ENCODE data around the gene GALNT11.
"Not testable (repeated sequence)": the region's sequence is repeated elsewhere in the genome, so short reads cannot be mapped to it uniquely, and the experiment has no call there.

Gene GALNT11

GRCh38 chr7:152035817-152036216 lies 10.3 kb downstream of the GALNT11 start:
- no peaks in the 10 kb centered on the region for H3K4me1 ChIP-seq (ENCODE audit: low read length)
- H4K20me1 ChIP-seq (ENCODE audit: insufficient read depth, low read length) = no peaks in the 10 kb centered on the region
- no peaks in the 10 kb centered on the region for H3F3A ChIP-seq (ENCODE audit: insufficient read depth, low read length)
- H3K27ac ChIP-seq (ENCODE audit: low read length) = no peak overlapping the region
- no peak for TF ChIP-seq EZH2phosphoT487 (IDR thresholded peaks at IDR 0.05; ENCODE audit: low read length)
- no peak for DNase-seq
- H3K9me2 ChIP-seq (replicated peaks; ENCODE audit: insufficient read depth, low read length) = no peaks in the 10 kb centered on the region
- H3K79me2 ChIP-seq (ENCODE audit: low read length) = no peaks in the 10 kb centered on the region
- no peak overlapping the region for H3K9ac ChIP-seq (ENCODE audit: low read length)
- H2AFZ ChIP-seq (ENCODE audit: low read length) = no peak overlapping the region
- H3K4me3 ChIP-seq (ENCODE audit: low read length) = no peak overlapping the region
- no peaks in the 10 kb centered on the region for H3K27me3 ChIP-seq (replicated peaks; ENCODE audit: insufficient read depth, low read length)
- H3K36me3 ChIP-seq (replicated peaks; ENCODE audit: insufficient read depth, low read length) = no peaks in the 10 kb centered on the region
- no peaks in the 10 kb centered on the region for H3K9me3 ChIP-seq (replicated peaks; ENCODE audit: insufficient read depth, low read length)
- H3K4me2 ChIP-seq (ENCODE audit: low read depth, low read length) = no peak overlapping the region

GRCh38 chr7:152038410-152038809 lies 12.9 kb downstream of the GALNT11 start:
- DNase-seq; H3F3A ChIP-seq (ENCODE audit: insufficient read depth, low read length); H2AFZ ChIP-seq (ENCODE audit: low read length); H3K4me1 ChIP-seq (ENCODE audit: low read length); H3K9me2 ChIP-seq (replicated peaks; ENCODE audit: insufficient read depth, low read length); H3K27ac ChIP-seq (ENCODE audit: low read length); H3K79me2 ChIP-seq (ENCODE audit: low read length); H3K9me3 ChIP-seq (replicated peaks; ENCODE audit: insufficient read depth, low read length); H3K36me3 ChIP-seq (replicated peaks; ENCODE audit: insufficient read depth, low read length); H4K20me1 ChIP-seq (ENCODE audit: insufficient read depth, low read length); H3K27me3 ChIP-seq (replicated peaks; ENCODE audit: insufficient read depth, low read length); H3K9ac ChIP-seq (ENCODE audit: low read length); H3K4me2 ChIP-seq (ENCODE audit: low read depth, low read length); H3K4me3 ChIP-seq (ENCODE audit: low read length): not testable (repeated sequence)

GRCh38 chr7:152043086-152043485 lies 17.6 kb downstream of the GALNT11 start:
- not testable (repeated sequence) for H3K9me2 ChIP-seq (replicated peaks; ENCODE audit: insufficient read depth, low read length); H3K9ac ChIP-seq (ENCODE audit: low read length); H2AFZ ChIP-seq (ENCODE audit: low read length); H3K36me3 ChIP-seq (replicated peaks; ENCODE audit: insufficient read depth, low read length); H3F3A ChIP-seq (ENCODE audit: insufficient read depth, low read length); H3K4me1 ChIP-seq (ENCODE audit: low read length); H3K27ac ChIP-seq (ENCODE audit: low read length); H3K9me3 ChIP-seq (replicated peaks; ENCODE audit: insufficient read depth, low read length); H3K27me3 ChIP-seq (replicated peaks; ENCODE audit: insufficient read depth, low read length); DNase-seq; H3K4me3 ChIP-seq (ENCODE audit: low read length); H3K4me2 ChIP-seq (ENCODE audit: low read depth, low read length); H4K20me1 ChIP-seq (ENCODE audit: insufficient read depth, low read length); H3K79me2 ChIP-seq (ENCODE audit: low read length)

GRCh38 chr7:152044909-152045308 lies 19.4 kb downstream of the GALNT11 start:
- not testable (repeated sequence) for H3K27ac ChIP-seq (ENCODE audit: low read length); DNase-seq; H3K9me2 ChIP-seq (replicated peaks; ENCODE audit: insufficient read depth, low read length); H3K4me2 ChIP-seq (ENCODE audit: low read depth, low read length); H3K79me2 ChIP-seq (ENCODE audit: low read length); H3K4me1 ChIP-seq (ENCODE audit: low read length); H4K20me1 ChIP-seq (ENCODE audit: insufficient read depth, low read length); H3K9me3 ChIP-seq (replicated peaks; ENCODE audit: insufficient read depth, low read length); H2AFZ ChIP-seq (ENCODE audit: low read length); H3K4me3 ChIP-seq (ENCODE audit: low read length); H3K9ac ChIP-seq (ENCODE audit: low read length); H3K36me3 ChIP-seq (replicated peaks; ENCODE audit: insufficient read depth, low read length); H3K27me3 ChIP-seq (replicated peaks; ENCODE audit: insufficient read depth, low read length); H3F3A ChIP-seq (ENCODE audit: insufficient read depth, low read length)

GRCh38 chr7:152046531-152046930 lies 21.1 kb downstream of the GALNT11 start:
- Histone ChIP-seq H3K27ac (ENCODE audit: low read length) (no peak overlapping the region), H3F3A (ENCODE audit: insufficient read depth, low read length) (no peaks in the 10 kb centered on the region), H2AFZ (ENCODE audit: low read length) (no peak overlapping the region), H3K4me1 (ENCODE audit: low read length) (no peaks in the 10 kb centered on the region), H3K9ac (ENCODE audit: low read length) (no peak overlapping the region), H3K9me3 (replicated peaks; ENCODE audit: insufficient read depth, low read length) (no peaks in the 10 kb centered on the region), H3K36me3 (replicated peaks; ENCODE audit: insufficient read depth, low read length) (no peaks in the 10 kb centered on the region), H3K4me3 (ENCODE audit: low read length) (no peak overlapping the region), H3K4me2 (ENCODE audit: low read depth, low read length) (no peak overlapping the region), H4K20me1 (ENCODE audit: insufficient read depth, low read length) (no peaks in the 10 kb centered on the region), H3K79me2 (ENCODE audit: low read length) (no peaks in the 10 kb centered on the region), H3K27me3 (replicated peaks; ENCODE audit: insufficient read depth, low read length) (no peaks in the 10 kb centered on the region), H3K9me2 (replicated peaks; ENCODE audit: insufficient read depth, low read length) (no peaks in the 10 kb centered on the region)
- DNase-seq = no peak
- no peak for TF ChIP-seq CTCF (IDR thresholded peaks at IDR 0.05; ENCODE audit: low read length)
